ENCODE measurements around the gene MRPL53. TPM values are rescaled to one million over a fixed set of nuclear protein-coding genes. Genes with fewer than 3 reads are reported as not detected.
A peak's percentile ranks its signal among the peaks of the same experiment; 100 is the strongest.

MRPL53 gene
- total RNA-seq, 1 experiment from 2014 or later: 52.1 TPM

GRCh38 chr2:74499940-74500577, 27.6 kb upstream of the MRPL53 start:
- CTCF ChIA-PET: interaction anchor here (0.8 to 6.0 kb wide), 6 partner anchors 10 to 165 kb away, joined by 3 to 43 read pairs (median 6); partner anchors contain the start of genes CCDC142 and TTC31
- TF ChIP-seq USF1 (CRISPR knock-in tag; IDR thresholded peaks at IDR 0.05): no peak
- TF ChIP-seq NR3C1 (CRISPR knock-in tag; conservative IDR thresholded peaks at IDR 0.05; ENCODE audit: low read depth): no peak
- TF ChIP-seq HMGA2 (CRISPR knock-in tag; IDR thresholded peaks at IDR 0.05): no peak
- no peak for TF ChIP-seq HMGXB4 (CRISPR knock-in tag; IDR thresholded peaks at IDR 0.05)
- no peak for TF ChIP-seq ATF3 (CRISPR knock-in tag; conservative IDR thresholded peaks at IDR 0.05)
- POLR2A ChIA-PET: interaction anchor here (0.6 to 1.5 kb wide), 4 partner anchors 18 to 214 kb away, joined by 3 to 6 read pairs (median 4); partner anchors contain the start of genes CCDC142 and WBP1
- ATAC-seq: no peak
- Mint-ChIP-seq H3K4me3 (peak overlapping the region; percentile 79), H3K4me1 (peaks cover 54% of the 10 kb centered on the region), H3K27me3 (ENCODE audit: low read depth) (peaks cover 100% of the 10 kb centered on the region), H3K36me3 (peaks cover 8% of the 10 kb centered on the region), H3K27ac (no peak overlapping the region), H3K9me3 (no peaks in the 10 kb centered on the region)
- DNase-seq (ENCODE audit: low spot score): no peak

- ChIA-PET POLR2A (interaction anchor here (0.6 to 1.5 kb wide), 5 partner anchors 16 to 215 kb away, joined by 3 to 6 read pairs (median 4); partner anchors contain the start of genes CCDC142, TTC31 and WBP1), CTCF (interaction anchor here (0.8 to 6.0 kb wide), 5 partner anchors 16 to 164 kb away, joined by 3 to 43 read pairs (median 5); partner anchors contain the start of genes CCDC142 and TTC31)
- no peaks in the 10 kb centered on the region for H3K9me3 Mint-ChIP-seq
- H3K27ac Mint-ChIP-seq: no peak within 1 kb of the TSS
- peaks cover 2% of the 10 kb centered on the region; the same call in 1 of the 2 replicates for H3K36me3 Mint-ChIP-seq
- ATAC-seq (peak; percentile 5), DNase-seq (ENCODE audit: low spot score) (peak; percentile 52)
- H3K27me3 Mint-ChIP-seq (ENCODE audit: low read depth): peaks cover 100% of the 10 kb centered on the region
- peaks cover 50% of the 10 kb centered on the region for H3K4me1 Mint-ChIP-seq
- no peak for TF ChIP-seq IRF1 (CRISPR knock-in tag; IDR thresholded peaks at IDR 0.05)
- TF ChIP-seq OVOL2 (CRISPR knock-in tag; IDR thresholded peaks at IDR 0.05; ENCODE audit: borderline replicate concordance): no peak
- peak; percentile 93 for TF ChIP-seq ZNF121 (CRISPR knock-in tag; IDR thresholded peaks at IDR 0.05)
- 0 out of 2 replicates have a peak, but pooled peaks have one; percentile 14 for TF ChIP-seq FOXK1 (CRISPR knock-in tag; IDR thresholded peaks at IDR 0.05)
- no peak for TF ChIP-seq PREB (CRISPR knock-in tag; IDR thresholded peaks at IDR 0.05; ENCODE audit: borderline replicate concordance)
- TF ChIP-seq MYBL2 (CRISPR knock-in tag; IDR thresholded peaks at IDR 0.05): peak; percentile 14; the same call in 1 of the 2 replicates
- TF ChIP-seq FOXP1 (CRISPR knock-in tag; IDR thresholded peaks at IDR 0.05; ENCODE audit: borderline replicate concordance): peak; percentile 52; the same call in 1 of the 2 replicates
- 0 out of 2 replicates have a peak, but pooled peaks have one; percentile 30 for TF ChIP-seq TP53 (CRISPR knock-in tag; IDR thresholded peaks at IDR 0.05)
- no peak for TF ChIP-seq ZSCAN18 (CRISPR knock-in tag; IDR thresholded peaks at IDR 0.05)
- H3K4me3 Mint-ChIP-seq: peak within 1 kb of the TSS; percentile 79
Measured at GRCh38 chr2:74499267-74499939, 26.9 kb upstream of the MRPL53 start, which contains the start of gene LBX2. TSS of gene LBX2 (minus strand) at chr2:74499603. CDS start at chr2:74499537, 66 bp downstream.

Measured in WTC11 (cell line).